Ishikawa (cell line): ENCODE results near the gene GJD4.

Experiments used
- EP300 ChIP-seq: IDR thresholded peaks from 2 replicates; pipeline ENCODE4 v1.6.1; 2012; ENCODE audit warnings: borderline replicate concordance
- RAD21 ChIP-seq: IDR thresholded peaks from 2 replicates; pipeline ENCODE4 v1.6.1; 2012; ENCODE audit warnings: low read depth
- TAF1 ChIP-seq: IDR thresholded peaks from 2 replicates; pipeline ENCODE4 v1.6.1; 2012; ENCODE audit warnings: low read depth, mild to moderate bottlenecking
- TF ChIP-seq, protein P1 (sequence below): IDR thresholded peaks from 2 replicates; pipeline ENCODE4 v1.6.1; 2012; ENCODE audit warnings: low read depth, mild to moderate bottlenecking

DNA sequence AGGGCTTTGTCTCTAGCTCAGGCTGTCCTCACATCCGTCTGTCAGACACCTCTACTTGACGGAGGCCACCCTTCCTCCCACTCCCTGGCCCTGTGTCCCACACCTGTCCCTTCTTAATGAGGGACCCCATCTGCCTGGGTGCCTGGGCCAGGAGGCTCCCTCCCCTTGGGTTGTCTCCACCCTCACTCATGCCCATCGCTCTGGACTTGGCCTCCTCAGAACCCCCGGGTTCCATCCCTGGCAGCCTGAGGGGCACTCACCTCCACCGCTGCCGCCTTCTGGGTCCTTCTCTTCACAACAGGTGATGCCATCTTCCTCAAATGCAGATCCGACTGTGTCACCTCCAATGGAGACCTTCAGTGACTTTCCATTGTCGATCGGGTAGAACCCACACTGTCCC, 20.2 kb upstream of the GJD4 start:
- TF ChIP-seq TAF1 (no peak), EP300 (no peak), RAD21 (no peak)
- TF ChIP-seq, protein P1, sequence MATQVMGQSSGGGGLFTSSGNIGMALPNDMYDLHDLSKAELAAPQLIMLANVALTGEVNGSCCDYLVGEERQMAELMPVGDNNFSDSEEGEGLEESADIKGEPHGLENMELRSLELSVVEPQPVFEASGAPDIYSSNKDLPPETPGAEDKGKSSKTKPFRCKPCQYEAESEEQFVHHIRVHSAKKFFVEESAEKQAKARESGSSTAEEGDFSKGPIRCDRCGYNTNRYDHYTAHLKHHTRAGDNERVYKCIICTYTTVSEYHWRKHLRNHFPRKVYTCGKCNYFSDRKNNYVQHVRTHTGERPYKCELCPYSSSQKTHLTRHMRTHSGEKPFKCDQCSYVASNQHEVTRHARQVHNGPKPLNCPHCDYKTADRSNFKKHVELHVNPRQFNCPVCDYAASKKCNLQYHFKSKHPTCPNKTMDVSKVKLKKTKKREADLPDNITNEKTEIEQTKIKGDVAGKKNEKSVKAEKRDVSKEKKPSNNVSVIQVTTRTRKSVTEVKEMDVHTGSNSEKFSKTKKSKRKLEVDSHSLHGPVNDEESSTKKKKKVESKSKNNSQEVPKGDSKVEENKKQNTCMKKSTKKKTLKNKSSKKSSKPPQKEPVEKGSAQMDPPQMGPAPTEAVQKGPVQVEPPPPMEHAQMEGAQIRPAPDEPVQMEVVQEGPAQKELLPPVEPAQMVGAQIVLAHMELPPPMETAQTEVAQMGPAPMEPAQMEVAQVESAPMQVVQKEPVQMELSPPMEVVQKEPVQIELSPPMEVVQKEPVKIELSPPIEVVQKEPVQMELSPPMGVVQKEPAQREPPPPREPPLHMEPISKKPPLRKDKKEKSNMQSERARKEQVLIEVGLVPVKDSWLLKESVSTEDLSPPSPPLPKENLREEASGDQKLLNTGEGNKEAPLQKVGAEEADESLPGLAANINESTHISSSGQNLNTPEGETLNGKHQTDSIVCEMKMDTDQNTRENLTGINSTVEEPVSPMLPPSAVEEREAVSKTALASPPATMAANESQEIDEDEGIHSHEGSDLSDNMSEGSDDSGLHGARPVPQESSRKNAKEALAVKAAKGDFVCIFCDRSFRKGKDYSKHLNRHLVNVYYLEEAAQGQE = no peak
